T-cell (primary cell): Measurements from ENCODE around the gene ASAP2. TPM values are rescaled to one million over a fixed set of nuclear protein-coding genes. Genes with fewer than 3 reads are reported as not detected.

Experiments used
- ATAC-seq, 4 experiments: fragments of 200-7000 bp in 3 of 4; fragments of 150-1000 bp in 1 of 4; cut with Tn5 transposase; replicated peaks in 1 of 4; 1 replicate in 3 of 4; 2 replicates in 1 of 4; pipeline ENCODE4 v1.10.0; 2021; ENCODE audit warnings: moderate library complexity in 3 of 4, mild to moderate bottlenecking in 2 of 4, moderate number of reproducible peaks in 1 of 4
- CTCF ChIA-PET, 2 donors: fragments of 300-600 bp; sonication (Branson Sonifier 250); formaldehyde crosslinking; loops; one replicate each; lab custom pipeline; 2022; ENCODE audit warnings: antibody characterized with exemption in 2 of 2; lab: Charles Lee
- POLR2A ChIA-PET, 2 donors: fragments of 300-600 bp; sonication (Branson Sonifier 250); formaldehyde crosslinking; loops; one replicate each; lab custom pipeline; 2022; ENCODE audit warnings: antibody characterized with exemption in 2 of 2; lab: Charles Lee
- DNase-seq, 35 experiments: peaks; one replicate each; pipeline versions ENCODE4 v3.0.0 to v3.0.0-alpha.2; 2013 to 2023
- H3K27ac ChIP-seq: one replicate; pipeline ENCODE4 v1.5.1; 2013; ENCODE audit warnings: low read length
- H3K27me3 ChIP-seq, 2 experiments: replicated peaks in 1 of 2; 1 replicate in 1 of 2; 2 replicates in 1 of 2; pipeline versions ENCODE4 v1.6.1 to v1.7.0; 2013; ENCODE audit warnings: low read length in 1 of 2, mixed read lengths in 1 of 2; ENCODE audit not compliant: control insufficient read depth in 2 of 2, insufficient read depth in 2 of 2; ENCODE audit errors: extremely low read depth in 1 of 2
- H3K36me3 ChIP-seq, 2 donors: 1 replicate in 1 of 2; 2 replicates in 1 of 2; pipeline versions ENCODE4 v1.6.1 to v1.7.0; 2013; ENCODE audit warnings: low read length in 1 of 2; ENCODE audit not compliant: control insufficient read depth in 2 of 2, insufficient read depth in 1 of 2; ENCODE audit errors: extremely low read depth in 1 of 2
- H3K4me1 ChIP-seq, 2 experiments: 1 replicate in 1 of 2; 2 replicates in 1 of 2; pipeline versions ENCODE4 v1.6.1 to v1.7.0; 2013; ENCODE audit warnings: low read length in 2 of 2, mixed read lengths in 1 of 2; ENCODE audit not compliant: insufficient read depth in 2 of 2, control insufficient read depth in 1 of 2; ENCODE audit errors: extremely low read depth in 1 of 2
- H3K4me3 ChIP-seq, 2 donors: 1 replicate in 1 of 2; 2 replicates in 1 of 2; pipeline versions ENCODE4 v1.5.1 to v1.7.0; 2013; ENCODE audit warnings: mild to moderate bottlenecking in 2 of 2, low read length in 1 of 2, moderate library complexity in 1 of 2; ENCODE audit not compliant: control insufficient read depth in 1 of 2; ENCODE audit errors: extremely low read depth in 1 of 2
- H3K9me3 ChIP-seq: 2 replicates; pipeline ENCODE4 v1.7.0; 2013
- H3K27ac Mint-ChIP-seq, 2 donors: one replicate each; pipeline ENCODE4 v1.8.0; 2020 to 2021; ENCODE audit warnings: mild to moderate bottlenecking in 2 of 2, mixed read lengths in 2 of 2
- H3K27me3 Mint-ChIP-seq, 2 donors: one replicate each; pipeline ENCODE4 v1.8.0; 2021 to 2022; ENCODE audit warnings: mixed read lengths in 2 of 2
- H3K36me3 Mint-ChIP-seq: one replicate; pipeline ENCODE4 v1.8.0; 2021; ENCODE audit warnings: mixed read lengths
- H3K4me1 Mint-ChIP-seq, 3 donors: one replicate each; pipeline ENCODE4 v1.8.0; 2020 to 2022; ENCODE audit warnings: mixed read lengths in 3 of 3, mild to moderate bottlenecking in 1 of 3
- H3K4me3 Mint-ChIP-seq, 3 donors: one replicate each; pipeline ENCODE4 v1.8.0; 2020 to 2022; ENCODE audit warnings: mild to moderate bottlenecking in 3 of 3, mixed read lengths in 3 of 3, moderate library complexity in 3 of 3
- H3K9me3 Mint-ChIP-seq, 3 donors: one replicate each; pipeline ENCODE4 v1.8.0; 2020 to 2022; ENCODE audit warnings: mixed read lengths in 3 of 3
- WGBS: methylation state at CpG from one replicate; pipeline ENCODE4 v1.1.5; 2013; ENCODE audit warnings: missing lambda C conversion rate; ENCODE audit not compliant: insufficient coverage; 5-methylcytosine and 5-hydroxymethylcytosine counted together
- total RNA-seq, 35 experiments: library from RNA in 6 of 35; stranded (reverse) in 6 of 35; fragments of 120-200 nt in 1 of 35; gene quantifications; one replicate each; pipeline versions ENCODE4 v1.2.1 to v1.2.4 and lab custom pipeline; 2013 to 2026

The ASAP2 gene
- total RNA-seq, 5 donors from 2014 or later (not counting 1 experiment from before 2014, with no cell fraction given): 0.10 to 0.38 (median 0.27) TPM; not detected in 1

- Histone ChIP-seq H3K4me3 (no peak overlapping the region), H3K36me3 (no peaks in the 10 kb centered on the region), H3K9me3 (no peaks in the 10 kb centered on the region), H3K4me1 (no peaks in the 10 kb centered on the region), H3K27me3 (peaks cover 0 to 14% of the 10 kb centered on the region in 2 experiments), H3K27ac (no peak overlapping the region)
- ATAC-seq: no peak
- 100% methylated on average over 3 of the region's 7 CpGs for WGBS
- Mint-ChIP-seq H3K9me3 (no peaks in the 10 kb centered on the region), H3K4me1 (no peaks in the 10 kb centered on the region), H3K27ac (no peak overlapping the region), H3K27me3 (peaks cover 9 to 12% of the 10 kb centered on the region in 2 donors), H3K36me3 (no peaks in the 10 kb centered on the region), H3K4me3 (no peak overlapping the region)
- DNase-seq: no peak
- CTCF ChIA-PET: interaction anchor here in 1 of 2 donors (0.5 kb wide), 1 partner anchor 1571 kb away, joined by 3 read pairs; no protein-coding TSS in a partner anchor
- POLR2A ChIA-PET: no interaction called here
Observed at GRCh38 chr2:9244985-9245544, 38.5 kb downstream of the ASAP2 start.

GRCh38 chr2:9247177-9247576 is 40.6 kb downstream of the ASAP2 start:
- Histone ChIP-seq H3K4me1 (no peaks in the 10 kb centered on the region), H3K36me3 (no peaks in the 10 kb centered on the region), H3K27ac (no peak overlapping the region), H3K9me3 (no peaks in the 10 kb centered on the region), H3K27me3 (peaks cover 0 to 25% of the 10 kb centered on the region in 2 experiments), H3K4me3 (no peak overlapping the region)
- ChIA-PET POLR2A (no interaction called here), CTCF (interaction anchor here in 1 of 2 donors (0.5 kb wide), 1 partner anchor 11 kb away, joined by 3 read pairs; no protein-coding TSS in a partner anchor)
- Mint-ChIP-seq H3K27me3 (peaks cover 19 to 22% of the 10 kb centered on the region in 2 donors), H3K9me3 (no peaks in the 10 kb centered on the region), H3K4me3 (no peak overlapping the region), H3K36me3 (no peaks in the 10 kb centered on the region), H3K27ac (no peak overlapping the region), H3K4me1 (no peaks in the 10 kb centered on the region)
- 93% methylated on average over 10 of the region's 13 CpGs for WGBS
- no peak for ATAC-seq
- no peak for DNase-seq

- H3K36me3 Mint-ChIP-seq: no peaks in the 10 kb centered on the region
- ChIA-PET CTCF (interaction anchor here in 1 of 2 donors (0.5 kb wide), 1 partner anchor 12 kb away, joined by 3 read pairs; no protein-coding TSS in a partner anchor), POLR2A (no interaction called here)
- Histone ChIP-seq H3K4me1 (no peaks in the 10 kb centered on the region), H3K27ac (no peak overlapping the region), H3K9me3 (no peaks in the 10 kb centered on the region), H3K27me3 (peaks cover 0 to 28% of the 10 kb centered on the region in 2 experiments), H3K4me3 (no peak overlapping the region), H3K36me3 (no peaks in the 10 kb centered on the region)
- no peaks in the 10 kb centered on the region for H3K4me1 Mint-ChIP-seq
- WGBS: 80% methylated on average over 6 of the region's 6 CpGs
- DNase-seq: no peak
- no peaks in the 10 kb centered on the region for H3K9me3 Mint-ChIP-seq
- peaks cover 19 to 22% of the 10 kb centered on the region in 2 donors for H3K27me3 Mint-ChIP-seq
- no peak overlapping the region for H3K27ac Mint-ChIP-seq
- no peak overlapping the region for H3K4me3 Mint-ChIP-seq
- ATAC-seq: no peak
Observed at GRCh38 chr2:9247786-9248185, 41.2 kb downstream of the ASAP2 start.

- H3K4me3 ChIP-seq: no peak overlapping the region
- CTCF ChIA-PET: no interaction called here
- no peaks in the 10 kb centered on the region for H3K36me3 ChIP-seq
- H3K9me3 ChIP-seq: no peaks in the 10 kb centered on the region
- no peaks in the 10 kb centered on the region for H3K4me1 ChIP-seq
- H3K4me1 Mint-ChIP-seq: no peaks in the 10 kb centered on the region
- no peak overlapping the region for H3K4me3 Mint-ChIP-seq
- peaks cover 19 to 22% of the 10 kb centered on the region in 2 donors for H3K27me3 Mint-ChIP-seq
- ATAC-seq (no peak), DNase-seq (no peak)
- peaks cover 0 to 28% of the 10 kb centered on the region in 2 experiments for H3K27me3 ChIP-seq
- no peaks in the 10 kb centered on the region for H3K9me3 Mint-ChIP-seq
- no peaks in the 10 kb centered on the region for H3K36me3 Mint-ChIP-seq
- H3K27ac ChIP-seq: no peak overlapping the region
- POLR2A ChIA-PET: no interaction called here
- H3K27ac Mint-ChIP-seq: no peak overlapping the region
- WGBS: 85% methylated on average over 4 of the region's 7 CpGs
Observed at GRCh38 chr2:9248363-9248762, 41.8 kb downstream of the ASAP2 start.

GRCh38 chr2:9249020-9249800 is 42.6 kb downstream of the ASAP2 start:
- Mint-ChIP-seq H3K27me3 (peaks cover 19 to 22% of the 10 kb centered on the region in 2 donors), H3K9me3 (no peaks in the 10 kb centered on the region), H3K27ac (no peak overlapping the region), H3K4me3 (no peak overlapping the region), H3K4me1 (no peaks in the 10 kb centered on the region), H3K36me3 (no peaks in the 10 kb centered on the region)
- ChIA-PET POLR2A (no interaction called here), CTCF (no interaction called here)
- Histone ChIP-seq H3K27me3 (peaks cover 0 to 28% of the 10 kb centered on the region in 2 experiments), H3K27ac (no peak overlapping the region), H3K4me3 (no peak overlapping the region), H3K36me3 (no peaks in the 10 kb centered on the region), H3K9me3 (no peaks in the 10 kb centered on the region), H3K4me1 (no peaks in the 10 kb centered on the region)
- 64% methylated on average over 6 of the region's 10 CpGs for WGBS
- DNase-seq (no peak), ATAC-seq (no peak)

GRCh38 chr2:9250091-9250490 is 43.5 kb downstream of the ASAP2 start:
- no peak overlapping the region for H3K4me3 Mint-ChIP-seq
- no peak overlapping the region for H3K27ac ChIP-seq
- peaks cover 0 to 28% of the 10 kb centered on the region in 2 experiments for H3K27me3 ChIP-seq
- no peak overlapping the region for H3K4me3 ChIP-seq
- no peaks in the 10 kb centered on the region for H3K36me3 ChIP-seq
- no peak overlapping the region for H3K27ac Mint-ChIP-seq
- ChIA-PET CTCF (interaction anchor here in 1 of 2 donors (0.5 kb wide), 1 partner anchor 1329 kb away, joined by 3 read pairs; no protein-coding TSS in a partner anchor), POLR2A (no interaction called here)
- no peaks in the 10 kb centered on the region for H3K36me3 Mint-ChIP-seq
- ATAC-seq (no peak), DNase-seq (no peak)
- 100% methylated on average over 2 of the region's 4 CpGs for WGBS
- H3K4me1 ChIP-seq: no peaks in the 10 kb centered on the region
- H3K4me1 Mint-ChIP-seq: no peaks in the 10 kb centered on the region
- no peaks in the 10 kb centered on the region for H3K9me3 Mint-ChIP-seq
- H3K9me3 ChIP-seq: no peaks in the 10 kb centered on the region
- peaks cover 19 to 22% of the 10 kb centered on the region in 2 donors for H3K27me3 Mint-ChIP-seq
